Measurements from ENCODE around the gene DNAJA3.

GRCh38 chr16:4412159-4412558 is 13.5 kb upstream of the DNAJA3 start:
- TF ChIP-seq, protein P1, sequence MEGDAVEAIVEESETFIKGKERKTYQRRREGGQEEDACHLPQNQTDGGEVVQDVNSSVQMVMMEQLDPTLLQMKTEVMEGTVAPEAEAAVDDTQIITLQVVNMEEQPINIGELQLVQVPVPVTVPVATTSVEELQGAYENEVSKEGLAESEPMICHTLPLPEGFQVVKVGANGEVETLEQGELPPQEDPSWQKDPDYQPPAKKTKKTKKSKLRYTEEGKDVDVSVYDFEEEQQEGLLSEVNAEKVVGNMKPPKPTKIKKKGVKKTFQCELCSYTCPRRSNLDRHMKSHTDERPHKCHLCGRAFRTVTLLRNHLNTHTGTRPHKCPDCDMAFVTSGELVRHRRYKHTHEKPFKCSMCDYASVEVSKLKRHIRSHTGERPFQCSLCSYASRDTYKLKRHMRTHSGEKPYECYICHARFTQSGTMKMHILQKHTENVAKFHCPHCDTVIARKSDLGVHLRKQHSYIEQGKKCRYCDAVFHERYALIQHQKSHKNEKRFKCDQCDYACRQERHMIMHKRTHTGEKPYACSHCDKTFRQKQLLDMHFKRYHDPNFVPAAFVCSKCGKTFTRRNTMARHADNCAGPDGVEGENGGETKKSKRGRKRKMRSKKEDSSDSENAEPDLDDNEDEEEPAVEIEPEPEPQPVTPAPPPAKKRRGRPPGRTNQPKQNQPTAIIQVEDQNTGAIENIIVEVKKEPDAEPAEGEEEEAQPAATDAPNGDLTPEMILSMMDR (IDR thresholded peaks at IDR 0.05) = no peak
- TF ChIP-seq POLR2AphosphoS5 (IDR thresholded peaks at IDR 0.05) = no peak
- TF ChIP-seq EP300 (IDR thresholded peaks at IDR 0.05) = no peak
